ENCODE measurements around the gene TCOF1.

- TF ChIP-seq CTCF (IDR thresholded peaks at IDR 0.05) (no peak), EZH2 (IDR thresholded peaks at IDR 0.05; ENCODE audit: borderline replicate concordance, insufficient read depth, low read depth, low read length, poor library complexity, severe bottlenecking) (no peak)
These were observed 37.4 kb upstream of the TCOF1 start for GRCh38 chr5:150320044-150320613.
